GM21528 (cell line): Measurements from ENCODE around the gene PI16.
"Not testable (repeated sequence)": the region's sequence is repeated elsewhere in the genome, so short reads cannot be mapped to it uniquely, and the experiment has no call there.

Source experiments
- ATAC-seq: cut with Tn5 transposase; IDR thresholded peaks from one replicate; pipeline ENCODE4 v1.9.1; 2021; ENCODE audit warnings: mild to moderate bottlenecking, moderate library complexity; ENCODE audit not compliant: unreplicated experiment, low FRiP score

PI16 gene

DNA sequence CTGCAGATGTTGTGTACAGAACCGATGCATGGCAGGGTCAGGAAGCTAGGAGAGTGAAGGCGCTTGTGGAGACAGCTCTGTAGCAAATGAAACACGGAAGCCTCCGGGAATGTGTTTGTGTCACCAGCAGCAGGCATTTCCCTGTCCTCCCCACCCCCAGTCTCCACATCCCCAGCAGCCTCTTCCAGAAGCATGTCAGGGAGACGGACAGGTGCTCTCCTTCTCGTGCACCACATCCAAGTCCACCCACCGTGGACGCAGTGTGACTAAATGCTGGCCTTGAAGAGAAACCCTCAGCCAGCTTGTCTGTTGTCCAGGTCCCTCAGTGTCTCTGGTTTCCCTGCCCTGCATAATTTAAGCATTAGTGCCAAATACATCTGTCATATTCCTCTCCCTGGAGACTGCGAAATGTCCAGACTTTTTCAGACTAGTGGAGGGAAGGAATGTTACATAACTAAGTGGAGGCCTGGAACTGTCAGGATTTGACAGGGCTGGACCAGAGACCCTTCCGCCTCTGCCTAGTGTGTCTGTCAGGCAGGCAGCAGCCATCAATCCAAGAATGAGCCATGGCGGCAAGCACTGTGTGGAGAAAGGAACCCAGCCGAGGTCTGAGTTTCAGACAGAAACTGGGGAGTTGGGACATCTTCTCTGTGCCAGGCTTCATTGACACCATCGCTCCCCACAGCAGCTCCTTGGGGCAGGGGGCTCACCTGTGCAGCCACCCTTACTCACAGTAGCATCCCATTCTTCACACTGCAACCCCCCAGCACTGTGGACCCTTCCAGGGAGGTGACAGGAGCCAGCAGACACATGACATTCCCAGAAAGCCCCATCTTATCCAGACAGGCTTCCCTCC lies 26.6 kb upstream of the PI16 start:
- ATAC-seq: no peak

GRCh38 chr6:36928547-36928918 lies 26.0 kb upstream of the PI16 start:
- no peak for ATAC-seq

- no peak for ATAC-seq
These were observed 25.4 kb upstream of the PI16 start for GRCh38 chr6:36929152-36929551.

- no peak for ATAC-seq
These were observed 24.9 kb upstream of the PI16 start for GRCh38 chr6:36929607-36930006.

DNA sequence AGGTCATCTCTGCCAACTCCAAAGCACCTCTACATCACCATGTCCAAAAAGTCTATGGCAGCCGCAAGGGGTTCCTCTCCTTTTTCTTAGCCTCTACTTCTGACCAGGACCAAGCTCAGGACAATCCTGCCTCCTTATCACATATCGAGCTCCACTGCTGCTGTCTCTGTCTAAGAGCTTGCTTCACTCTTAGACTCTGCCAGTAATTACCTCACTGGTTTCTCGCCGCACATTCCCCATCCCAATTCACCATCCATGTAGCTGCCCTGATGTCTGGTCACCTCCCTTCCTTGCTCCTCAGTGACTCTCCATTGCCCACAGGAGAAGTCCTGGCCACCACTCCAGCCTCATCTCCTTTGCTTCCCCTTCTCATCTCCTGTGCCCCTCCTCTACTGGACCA lies 24.1 kb upstream of the PI16 start:
- ATAC-seq: no peak

DNA sequence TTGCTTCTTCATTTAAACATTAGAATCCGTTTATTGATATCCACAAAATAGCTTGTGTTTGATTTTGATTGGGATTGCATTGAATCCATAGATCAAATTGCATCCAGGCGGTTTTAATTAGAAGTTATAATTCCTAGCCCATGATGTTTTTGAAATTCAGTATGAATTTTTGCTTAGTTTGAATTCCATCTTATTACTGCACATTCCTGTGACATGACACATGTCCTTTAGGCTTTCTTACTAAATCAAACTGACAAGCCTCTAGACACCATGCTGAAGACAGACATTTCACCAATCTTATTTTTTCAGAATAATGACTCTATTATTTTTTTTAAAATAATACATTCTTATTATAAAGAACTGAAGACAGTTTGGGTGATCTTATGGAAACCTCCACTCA lies 21.4 kb upstream of the PI16 start:
- no peak for ATAC-seq

DNA sequence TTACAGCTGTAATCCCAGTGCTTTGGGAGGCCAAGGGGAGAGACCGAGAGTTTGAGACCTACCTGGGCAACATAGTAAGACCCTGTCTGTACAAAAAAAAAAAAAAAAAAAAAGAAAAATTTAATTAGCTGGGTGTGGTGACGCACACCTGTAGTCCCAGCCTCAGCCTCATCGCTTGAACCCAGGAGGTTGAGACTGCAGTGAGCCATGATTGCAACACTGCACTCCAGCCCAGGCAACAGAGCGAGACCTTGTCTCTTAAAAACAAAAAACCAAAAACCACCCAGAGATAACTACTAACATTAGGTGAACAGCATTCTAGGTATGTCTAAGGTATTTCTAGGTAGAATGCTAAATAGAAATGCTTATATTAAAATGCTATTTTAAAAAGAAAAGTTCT lies 21.0 kb upstream of the PI16 start:
- no peak for ATAC-seq

DNA sequence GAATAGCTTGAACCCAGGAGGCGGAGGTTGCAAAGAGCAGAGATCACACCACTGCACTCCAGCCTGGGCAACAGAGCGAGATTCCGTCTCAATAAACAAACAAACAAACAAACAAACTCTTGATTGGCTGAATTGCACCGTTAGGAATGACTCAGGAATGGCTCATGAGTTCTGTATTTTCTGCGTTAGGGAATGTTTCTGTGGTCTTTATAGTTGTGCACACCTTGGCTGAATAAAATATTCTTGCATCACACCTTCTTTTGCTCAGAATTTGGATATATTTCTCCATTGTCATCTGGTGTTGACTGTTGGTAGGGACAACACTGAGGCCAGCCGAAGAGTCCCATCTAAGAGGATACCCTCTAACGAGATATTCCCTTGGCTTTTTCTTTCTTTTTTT lies 19.6 kb upstream of the PI16 start:
- no peak for ATAC-seq

DNA sequence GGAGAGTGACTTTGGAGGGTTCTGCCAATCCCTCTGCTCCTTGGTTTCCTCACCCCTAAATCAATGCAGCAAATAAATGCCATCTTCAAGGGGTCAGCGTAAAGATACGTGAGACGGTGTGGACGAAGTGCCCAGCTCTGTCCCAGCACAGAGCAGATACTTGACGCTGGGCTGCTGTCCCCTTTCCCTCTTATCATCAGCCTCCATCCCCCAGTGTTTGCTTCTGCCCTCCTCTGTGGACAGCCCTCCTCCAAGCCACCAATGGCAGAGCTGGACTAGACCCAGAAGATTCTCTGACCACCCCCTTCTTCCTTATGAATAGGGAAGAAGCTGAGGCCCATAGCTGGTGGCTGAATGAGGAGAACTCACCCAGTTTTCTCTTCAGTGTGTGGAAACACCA lies 17.7 kb upstream of the PI16 start:
- no peak for ATAC-seq

DNA sequence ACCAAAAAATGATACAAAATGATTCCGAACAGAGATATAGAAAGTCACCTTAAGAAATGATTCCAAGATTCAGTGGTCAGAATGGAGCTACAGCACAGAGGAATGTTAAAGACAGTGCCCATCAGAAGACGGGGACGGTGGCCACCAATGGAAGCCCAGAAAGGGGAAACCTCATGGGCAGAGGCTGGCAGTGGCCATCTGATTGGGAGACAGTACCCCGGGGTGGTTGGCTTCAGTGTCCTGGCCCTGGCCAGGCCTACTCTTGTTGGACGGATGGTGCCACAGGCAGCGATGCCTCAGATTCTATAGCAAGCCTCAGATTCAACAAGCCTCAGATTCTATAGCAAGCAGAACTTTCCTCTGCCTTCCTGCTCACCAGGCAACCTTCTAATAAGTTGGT lies 16.6 kb upstream of the PI16 start:
- no peak for ATAC-seq

DNA sequence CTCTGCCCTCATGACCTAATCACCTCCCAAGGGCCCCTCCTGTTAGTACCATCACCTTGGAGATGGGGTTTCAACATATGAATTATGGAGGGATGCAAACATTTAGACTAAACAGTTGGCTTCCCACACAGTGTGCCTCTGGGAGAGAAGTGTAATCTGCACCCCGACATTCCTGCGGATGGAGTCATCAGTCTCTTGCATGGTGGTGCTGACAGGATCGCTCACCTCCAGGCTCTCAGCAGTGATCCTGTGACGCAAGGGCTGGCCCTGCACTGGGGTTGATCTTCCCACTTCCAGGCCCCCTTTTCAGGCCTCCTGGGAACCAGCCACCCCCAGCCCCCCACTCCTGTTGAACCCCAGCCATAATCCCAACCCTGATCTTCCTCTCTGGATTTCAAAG lies 16.0 kb upstream of the PI16 start:
- no peak for ATAC-seq

DNA sequence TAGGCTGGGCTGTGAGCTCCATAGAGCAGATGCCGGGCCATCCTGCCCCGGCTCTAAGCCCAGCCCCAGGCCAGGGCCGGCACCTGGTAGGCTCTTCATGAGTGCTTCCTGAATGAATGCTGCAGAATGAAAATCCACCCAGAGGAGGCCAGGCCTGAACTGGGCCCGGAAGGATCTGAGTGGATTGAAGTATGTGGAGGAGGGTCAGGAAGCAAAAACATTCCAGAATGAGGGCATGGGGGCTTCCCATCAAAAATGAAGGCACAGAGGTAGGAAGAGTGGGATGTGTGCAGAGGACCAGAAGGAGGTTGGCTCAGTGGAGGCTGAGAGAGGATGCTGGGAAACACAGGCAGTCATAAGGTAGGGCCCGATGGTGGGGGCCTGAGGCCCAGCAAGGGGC lies 15.5 kb upstream of the PI16 start:
- ATAC-seq: not testable (repeated sequence)

GRCh38 chr6:36940027-36940426 lies 14.5 kb upstream of the PI16 start:
- ATAC-seq: no peak

DNA sequence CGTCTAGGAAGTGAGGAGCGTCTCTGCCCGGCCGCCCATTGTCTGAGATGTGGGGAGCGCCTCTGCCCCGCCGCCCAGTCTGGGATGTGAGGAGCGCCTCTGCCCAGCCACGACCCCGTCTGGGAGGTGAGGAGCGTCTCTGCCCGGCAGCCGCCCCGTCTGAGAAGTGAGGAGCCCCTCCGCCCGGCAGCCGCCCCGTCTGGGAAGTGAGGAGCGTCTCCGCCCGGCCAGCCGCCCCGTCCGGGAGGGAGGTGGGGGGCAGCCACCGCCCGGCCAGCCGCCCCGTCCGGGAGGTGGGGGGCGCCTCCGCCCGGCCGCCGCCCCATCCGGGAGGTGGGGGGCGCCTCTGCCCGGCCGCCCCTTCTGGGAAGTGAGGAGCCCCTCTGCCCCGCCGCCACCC lies 13.0 kb upstream of the PI16 start:
- ATAC-seq: not testable (repeated sequence)

DNA sequence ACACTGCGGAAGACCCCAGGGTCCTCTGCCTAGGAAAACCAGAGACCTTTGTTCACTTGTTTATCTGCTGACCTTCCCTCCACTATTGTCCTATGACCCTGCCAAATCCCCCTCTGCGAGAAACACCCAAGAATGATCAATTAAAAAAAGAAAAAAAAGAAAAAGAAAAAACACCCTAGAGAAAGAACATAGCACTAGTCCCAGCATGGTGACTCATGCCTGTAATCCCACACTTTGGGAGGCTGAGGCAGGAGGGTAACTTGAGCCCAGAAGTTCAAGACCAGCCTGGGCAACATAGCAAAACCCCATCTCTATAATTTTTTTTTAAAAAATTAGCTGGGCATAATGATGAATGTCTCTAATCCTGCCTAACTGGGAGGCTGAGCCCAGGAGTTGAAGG lies 12.2 kb upstream of the PI16 start:
- not testable (repeated sequence) for ATAC-seq

DNA sequence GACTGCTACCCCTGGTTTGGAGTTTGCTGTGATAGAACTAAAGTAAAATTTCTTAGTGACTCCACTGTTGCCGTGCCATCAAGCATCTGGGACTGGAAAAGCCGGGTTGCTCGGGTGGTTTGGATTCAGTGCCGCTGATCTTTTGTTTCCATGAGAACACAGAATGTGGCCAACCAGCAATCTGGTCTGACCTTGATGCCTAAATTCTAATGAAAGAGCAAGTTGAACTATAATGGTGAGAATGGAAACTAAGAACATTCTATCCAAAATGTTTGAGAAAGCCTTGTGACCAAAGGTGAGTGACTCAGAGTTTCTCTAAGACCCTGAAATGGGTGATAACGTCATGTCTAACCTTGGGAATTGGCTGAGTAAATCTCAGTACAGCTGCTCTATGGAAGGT lies 9.9 kb upstream of the PI16 start:
- ATAC-seq: no peak

GRCh38 chr6:36945301-36945700 lies 9.2 kb upstream of the PI16 start:
- ATAC-seq: no peak

DNA sequence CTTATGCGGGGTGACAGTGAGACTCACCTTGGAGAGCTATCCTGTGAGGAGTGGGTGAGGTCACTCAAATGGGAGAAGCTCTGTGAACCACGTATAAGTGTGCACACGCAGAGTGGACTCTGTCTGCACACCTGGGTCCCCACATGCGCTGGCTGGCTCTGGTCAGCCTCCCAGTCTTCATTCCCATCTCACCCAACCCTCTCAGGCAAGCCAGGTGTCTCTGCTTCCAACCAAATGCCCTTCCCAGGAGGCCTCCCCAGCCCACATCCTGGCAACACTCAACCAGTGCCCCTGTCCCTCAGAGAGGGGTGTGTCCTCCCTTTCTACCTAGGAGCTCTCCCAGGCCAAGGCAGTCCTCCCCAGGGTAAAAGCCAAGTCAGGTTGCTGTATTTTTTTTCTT lies 8.0 kb upstream of the PI16 start:
- ATAC-seq: no peak

GRCh38 chr6:36947570-36948351 lies 6.8 kb upstream of the PI16 start:
- ATAC-seq: no peak

DNA sequence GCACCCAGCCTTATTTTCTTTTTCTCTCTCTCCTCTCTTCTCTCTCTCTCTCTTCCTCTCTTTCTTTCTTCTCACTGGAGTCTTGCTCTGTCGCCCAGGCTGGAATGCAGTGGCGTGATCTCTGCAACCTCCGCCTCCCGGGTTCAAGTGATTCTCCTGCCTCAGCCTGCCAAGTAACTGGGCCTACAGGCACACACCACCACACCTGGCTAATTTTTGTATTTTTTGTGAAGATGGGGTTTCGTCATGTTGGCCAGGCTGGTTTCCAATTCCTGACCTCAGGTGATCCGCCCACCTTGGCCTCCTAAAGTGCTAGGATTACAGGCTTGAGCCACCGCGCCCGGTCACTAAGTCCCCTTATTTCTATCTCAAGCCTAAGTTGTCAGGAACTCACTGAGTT lies 5.5 kb upstream of the PI16 start:
- not testable (repeated sequence) for ATAC-seq

DNA sequence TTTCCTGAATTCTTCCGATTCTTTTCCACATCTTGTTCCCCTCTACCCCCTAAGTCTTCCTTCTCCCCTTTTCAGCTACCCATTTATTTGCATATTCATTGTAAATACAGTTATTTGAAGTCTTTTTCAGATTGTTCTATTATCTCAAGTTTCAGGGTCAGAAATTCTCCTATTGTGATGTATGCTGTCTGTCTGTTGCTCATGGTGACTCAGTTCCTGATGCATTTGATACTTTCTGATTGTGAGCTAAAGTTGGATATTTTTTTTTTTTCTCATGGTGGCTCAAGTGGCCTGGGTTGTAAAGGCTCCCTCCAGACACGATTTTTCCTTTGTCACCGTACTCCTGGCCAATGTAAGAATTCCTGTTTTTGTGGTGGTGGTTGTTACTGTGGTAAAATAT lies 4.9 kb upstream of the PI16 start:
- no peak for ATAC-seq

- no peak for ATAC-seq
These were observed 642 bp upstream of the PI16 start for GRCh38 chr6:36953931-36954261.
